ENCODE measurements around the gene RPA3.

GRCh38 chr7:7628476-7628875 lies 89.9 kb downstream of the RPA3 start:
- no peak for TF ChIP-seq EZH2phosphoT487 (IDR thresholded peaks at IDR 0.05; ENCODE audit: insufficient read depth, low read depth)
- no peak for TF ChIP-seq EZH2 (IDR thresholded peaks at IDR 0.05; ENCODE audit: insufficient read depth, poor library complexity, severe bottlenecking)

All from GM23248 (cell line).